GM19395 (cell line): ENCODE data around the gene PCDHB8.
"Not testable (repeated sequence)": the region's sequence is repeated elsewhere in the genome, so short reads cannot be mapped to it uniquely, and the experiment has no call there.

Experiments
- ATAC-seq: cut with Tn5 transposase; IDR thresholded peaks from one replicate; pipeline ENCODE4 v1.9.1; 2021; ENCODE audit warnings: mild to moderate bottlenecking, moderate library complexity; ENCODE audit not compliant: unreplicated experiment

PCDHB8 gene

GRCh38 chr5:141184117-141184855 is 6.7 kb downstream of the PCDHB8 start:
- not testable (repeated sequence) for ATAC-seq

- no peak for ATAC-seq
Measured at GRCh38 chr5:141186897-141187512, 9.4 kb downstream of the PCDHB8 start, which contains the start of gene PCDHB9. Gene PCDHB9 (plus strand): TSS chr5:141187161. CDS start chr5:141187319, 158 bp downstream.

DNA sequence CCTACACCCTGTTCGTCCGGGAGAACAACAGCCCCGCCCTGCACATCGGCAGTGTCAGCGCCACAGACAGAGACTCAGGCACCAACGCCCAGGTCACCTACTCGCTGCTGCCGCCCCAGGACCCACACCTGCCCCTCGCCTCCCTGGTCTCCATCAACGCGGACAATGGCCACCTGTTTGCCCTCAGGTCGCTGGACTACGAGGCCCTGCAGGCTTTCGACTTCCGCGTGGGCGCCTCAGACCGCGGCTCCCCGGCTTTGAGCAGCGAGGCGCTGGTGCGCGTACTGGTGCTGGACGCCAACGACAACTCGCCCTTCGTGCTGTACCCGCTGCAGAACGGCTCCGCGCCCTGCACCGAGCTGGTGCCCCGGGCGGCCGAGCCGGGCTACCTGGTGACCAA is 11.1 kb downstream of the PCDHB8 start:
- ATAC-seq: not testable (repeated sequence)

GRCh38 chr5:141189131-141189530 is 11.5 kb downstream of the PCDHB8 start:
- not testable (repeated sequence) for ATAC-seq

DNA sequence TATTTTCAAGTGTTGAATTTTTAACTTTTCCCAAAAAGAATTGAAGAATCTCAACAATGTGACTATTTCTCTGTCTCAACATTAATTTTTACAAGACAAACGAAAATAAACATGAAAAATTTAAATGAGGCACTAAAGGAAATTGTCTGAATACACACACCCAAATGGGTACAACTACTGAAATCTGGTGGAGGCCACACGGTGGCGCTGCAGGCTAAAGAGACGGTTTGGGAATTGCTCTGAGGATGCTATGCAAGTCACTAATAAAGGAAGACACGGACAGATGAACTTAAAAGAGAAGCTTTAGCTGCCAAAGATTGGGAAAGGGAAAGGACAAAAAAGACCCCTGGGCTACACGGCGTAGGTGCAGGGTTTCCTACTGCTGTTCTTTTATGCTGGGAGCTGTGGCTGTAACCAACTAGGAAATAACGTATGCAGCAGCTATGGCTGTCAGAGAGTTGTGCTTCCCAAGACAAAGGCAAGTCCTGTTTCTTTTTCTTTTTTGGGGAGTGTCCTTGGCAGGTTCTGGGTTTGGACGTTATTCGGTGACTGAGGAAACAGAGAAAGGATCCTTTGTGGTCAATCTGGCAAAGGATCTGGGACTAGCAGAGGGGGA is 14.6 kb downstream of the PCDHB8 start, which contains the start of gene PCDHB10:
Gene PCDHB10, plus strand, starts transcription at position 244 of the 616 bp plus-strand sequence. Its CDS starts 200 bp downstream, at position 444.
- no peak for ATAC-seq

DNA sequence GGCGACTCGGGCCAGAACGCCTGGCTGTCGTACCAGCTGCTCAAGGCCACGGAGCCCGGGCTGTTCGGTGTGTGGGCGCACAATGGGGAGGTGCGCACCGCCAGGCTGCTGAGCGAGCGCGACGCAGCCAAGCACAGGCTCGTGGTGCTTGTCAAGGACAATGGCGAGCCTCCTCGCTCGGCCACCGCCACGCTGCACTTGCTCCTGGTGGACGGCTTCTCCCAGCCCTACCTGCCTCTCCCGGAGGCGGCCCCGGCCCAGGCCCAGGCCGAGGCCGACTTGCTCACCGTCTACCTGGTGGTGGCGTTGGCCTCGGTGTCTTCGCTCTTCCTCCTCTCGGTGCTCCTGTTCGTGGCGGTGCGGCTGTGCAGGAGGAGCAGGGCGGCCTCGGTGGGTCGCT is 16.7 kb downstream of the PCDHB8 start:
- not testable (repeated sequence) for ATAC-seq

GRCh38 chr5:141196363-141196762 is 18.8 kb downstream of the PCDHB8 start:
- no peak for ATAC-seq

GRCh38 chr5:141199359-141200235 is 22.0 kb downstream of the PCDHB8 start, which contains the start of gene PCDHB11:
Gene PCDHB11 (plus strand): TSS chr5:141199627. CDS start chr5:141199775, 148 bp downstream.
- ATAC-seq: no peak

- ATAC-seq: not testable (repeated sequence)
Measured at GRCh38 chr5:141201126-141201525, 23.5 kb downstream of the PCDHB8 start.

DNA sequence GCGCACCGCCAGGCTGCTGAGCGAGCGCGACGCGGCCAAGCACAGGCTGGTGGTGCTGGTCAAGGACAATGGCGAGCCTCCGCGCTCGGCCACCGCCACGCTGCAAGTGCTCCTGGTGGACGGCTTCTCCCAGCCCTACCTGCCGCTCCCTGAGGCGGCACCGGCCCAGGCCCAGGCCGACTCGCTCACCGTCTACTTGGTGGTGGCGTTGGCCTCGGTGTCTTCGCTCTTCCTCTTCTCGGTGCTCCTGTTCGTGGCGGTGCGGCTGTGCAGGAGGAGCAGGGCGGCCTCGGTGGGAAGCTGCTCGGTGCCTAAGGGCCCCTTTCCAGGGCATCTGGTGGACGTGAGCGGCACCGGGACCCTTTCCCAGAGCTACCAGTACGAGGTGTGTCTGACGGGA is 24.1 kb downstream of the PCDHB8 start:
- not testable (repeated sequence) for ATAC-seq

DNA sequence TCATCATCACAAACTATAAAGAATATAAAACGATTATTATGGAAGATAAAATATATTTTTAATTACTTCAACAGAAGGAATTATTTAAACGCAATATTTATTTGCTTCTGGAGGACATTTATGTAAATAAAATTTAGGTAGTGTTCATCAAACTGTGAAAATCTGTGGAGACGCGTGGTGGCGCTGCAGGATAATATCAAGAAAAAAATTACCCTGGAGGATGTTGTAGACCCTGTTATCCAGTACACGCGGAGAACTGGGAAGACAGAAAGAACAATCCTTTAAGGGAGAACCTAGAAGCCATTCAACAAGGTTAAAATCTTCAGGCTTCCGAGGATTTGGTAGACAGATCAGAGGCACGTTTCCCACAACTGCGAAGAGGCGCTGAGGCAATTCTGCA is 30.9 kb downstream of the PCDHB8 start, which contains the start of gene PCDHB12:
Gene PCDHB12, plus strand, starts transcription at position 242 of the 400 bp plus-strand sequence. CDS start 189 bp downstream, outside the sequence.
- ATAC-seq: no peak

DNA sequence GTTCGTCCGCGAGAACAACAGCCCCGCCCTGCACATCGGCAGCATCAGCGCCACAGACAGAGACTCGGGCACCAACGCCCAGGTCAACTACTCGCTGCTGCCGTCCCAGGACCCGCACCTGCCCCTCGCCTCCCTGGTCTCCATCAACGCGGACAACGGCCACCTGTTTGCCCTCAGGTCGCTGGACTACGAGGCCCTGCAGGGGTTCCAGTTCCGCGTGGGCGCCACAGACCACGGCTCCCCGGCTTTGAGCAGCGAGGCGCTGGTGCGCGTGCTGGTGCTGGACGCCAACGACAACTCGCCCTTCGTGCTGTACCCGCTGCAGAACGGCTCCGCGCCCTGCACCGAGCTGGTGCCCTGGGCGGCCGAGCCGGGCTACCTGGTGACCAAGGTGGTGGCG is 32.7 kb downstream of the PCDHB8 start:
- not testable (repeated sequence) for ATAC-seq

DNA sequence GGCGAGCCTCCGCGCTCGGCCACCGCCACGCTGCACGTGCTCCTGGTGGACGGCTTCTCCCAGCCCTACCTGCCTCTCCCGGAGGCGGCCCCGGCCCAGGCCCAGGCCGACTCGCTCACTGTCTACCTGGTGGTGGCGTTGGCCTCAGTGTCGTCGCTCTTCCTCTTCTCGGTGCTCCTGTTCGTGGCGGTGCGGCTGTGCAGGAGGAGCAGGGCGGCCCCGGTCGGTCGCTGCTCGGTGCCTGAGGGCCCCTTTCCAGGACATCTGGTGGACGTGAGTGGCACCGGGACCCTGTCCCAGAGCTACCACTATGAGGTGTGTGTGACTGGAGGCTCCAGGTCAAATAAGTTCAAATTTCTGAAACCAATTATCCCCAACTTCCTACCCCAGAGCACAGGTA is 33.3 kb downstream of the PCDHB8 start:
- ATAC-seq: not testable (repeated sequence)

- ATAC-seq: not testable (repeated sequence)
Measured at GRCh38 chr5:141213656-141214339, 36.2 kb downstream of the PCDHB8 start, which contains the start of gene PCDHB13. Gene PCDHB13 (plus strand): TSS chr5:141213919. CDS start chr5:141214124, 205 bp downstream.

- ATAC-seq: not testable (repeated sequence)
Measured at GRCh38 chr5:141214583-141214982, 37.0 kb downstream of the PCDHB8 start.

GRCh38 chr5:141215504-141215903 is 37.9 kb downstream of the PCDHB8 start:
- ATAC-seq: not testable (repeated sequence)

- ATAC-seq: not testable (repeated sequence)
Measured at GRCh38 chr5:141216035-141216434, 38.4 kb downstream of the PCDHB8 start.

GRCh38 chr5:141223112-141223783 is 45.7 kb downstream of the PCDHB8 start, which contains the start of gene PCDHB14:
Gene PCDHB14 (plus strand): TSS chr5:141223343. CDS start chr5:141223506, 163 bp downstream.
- ATAC-seq: no peak

GRCh38 chr5:141224844-141225243 is 47.3 kb downstream of the PCDHB8 start:
- ATAC-seq: not testable (repeated sequence)
